ENCODE measurements around the gene MAT2B.

MAT2B gene

GRCh38 chr5:163467682-163468081 lies 37.7 kb upstream of the MAT2B start:
- H3K79me2 ChIP-seq (ENCODE audit: insufficient read depth, low read depth): peaks cover 15% of the 10 kb centered on the region
- no peak for TF ChIP-seq CTCF (conservative IDR thresholded peaks at IDR 0.05; ENCODE audit: low read depth, low read length)
- H3K4me2 ChIP-seq: no peak overlapping the region
- no peak overlapping the region for H3K27ac ChIP-seq
- no peaks in the 10 kb centered on the region for H3K36me3 ChIP-seq (ENCODE audit: insufficient read depth)
- H3K9ac ChIP-seq: no peak overlapping the region
- H3K4me3 ChIP-seq (IDR thresholded peaks at IDR 0.05; ENCODE audit: insufficient read depth, low read depth, low read length): no peak overlapping the region
- no peaks in the 10 kb centered on the region for H4K20me1 ChIP-seq (ENCODE audit: insufficient read depth)
- no peak overlapping the region for H2AFZ ChIP-seq (ENCODE audit: low read depth)
- no peaks in the 10 kb centered on the region for H3K27me3 ChIP-seq (ENCODE audit: insufficient read depth, low read depth)
- peaks cover 15% of the 10 kb centered on the region for H3K4me1 ChIP-seq (ENCODE audit: low read depth, poor library complexity, severe bottlenecking)

- Histone ChIP-seq H3K4me1 (ENCODE audit: low read depth, poor library complexity, severe bottlenecking) (no peaks in the 10 kb centered on the region), H3K4me3 (IDR thresholded peaks at IDR 0.05; ENCODE audit: insufficient read depth, low read depth, low read length) (no peak overlapping the region), H3K79me2 (ENCODE audit: insufficient read depth, low read depth) (no peaks in the 10 kb centered on the region), H2AFZ (ENCODE audit: low read depth) (no peak overlapping the region), H3K4me2 (no peak overlapping the region), H3K27ac (no peak overlapping the region), H3K36me3 (ENCODE audit: insufficient read depth) (no peaks in the 10 kb centered on the region), H4K20me1 (ENCODE audit: insufficient read depth) (no peaks in the 10 kb centered on the region), H3K9ac (no peak overlapping the region), H3K27me3 (ENCODE audit: insufficient read depth, low read depth) (no peaks in the 10 kb centered on the region)
- TF ChIP-seq CTCF (conservative IDR thresholded peaks at IDR 0.05; ENCODE audit: low read depth, low read length): peak; percentile 37; the same call in 1 of the 2 replicates
Observed at GRCh38 chr5:163473635-163474243, 31.7 kb upstream of the MAT2B start.

- no peaks in the 10 kb centered on the region for H3K27me3 ChIP-seq (ENCODE audit: insufficient read depth, low read depth)
- no peaks in the 10 kb centered on the region for H3K36me3 ChIP-seq (ENCODE audit: insufficient read depth)
- no peaks in the 10 kb centered on the region for H4K20me1 ChIP-seq (ENCODE audit: insufficient read depth)
Observed at GRCh38 chr5:163475411-163475810, 30.0 kb upstream of the MAT2B start.

GRCh38 chr5:163478126-163478981 lies 27.1 kb upstream of the MAT2B start:
- no peaks in the 10 kb centered on the region for H3K4me1 ChIP-seq (ENCODE audit: low read depth, poor library complexity, severe bottlenecking)
- H3K4me2 ChIP-seq: no peak overlapping the region
- no peaks in the 10 kb centered on the region for H4K20me1 ChIP-seq (ENCODE audit: insufficient read depth)
- H3K9ac ChIP-seq: no peak overlapping the region
- H3K27ac ChIP-seq: no peak overlapping the region
- no peak for TF ChIP-seq CTCF (conservative IDR thresholded peaks at IDR 0.05; ENCODE audit: low read depth, low read length)
- no peak overlapping the region for H3K4me3 ChIP-seq (IDR thresholded peaks at IDR 0.05; ENCODE audit: insufficient read depth, low read depth, low read length)
- H3K27me3 ChIP-seq (ENCODE audit: insufficient read depth, low read depth): no peaks in the 10 kb centered on the region
- H3K36me3 ChIP-seq (ENCODE audit: insufficient read depth): no peaks in the 10 kb centered on the region
- no peaks in the 10 kb centered on the region for H3K79me2 ChIP-seq (ENCODE audit: insufficient read depth, low read depth)
- H2AFZ ChIP-seq (ENCODE audit: low read depth): no peak overlapping the region

More at GRCh38 chr5:163475411-163475810, 30.0 kb upstream of the MAT2B start:
- Histone ChIP-seq H2AFZ (ENCODE audit: low read depth) (no peak overlapping the region), H3K27ac (no peak overlapping the region), H3K79me2 (ENCODE audit: insufficient read depth, low read depth) (no peaks in the 10 kb centered on the region), H3K9ac (no peak overlapping the region), H3K4me3 (IDR thresholded peaks at IDR 0.05; ENCODE audit: insufficient read depth, low read depth, low read length) (no peak overlapping the region), H3K4me2 (no peak overlapping the region), H3K4me1 (ENCODE audit: low read depth, poor library complexity, severe bottlenecking) (no peaks in the 10 kb centered on the region)
- no peak for TF ChIP-seq CTCF (conservative IDR thresholded peaks at IDR 0.05; ENCODE audit: low read depth, low read length)
